ENCODE results near the gene FRMD5.
A peak's percentile ranks its signal among the peaks of the same experiment; 100 is the strongest.

The FRMD5 gene

GRCh38 chr15:43974852-43975251 lies 220.2 kb downstream of the FRMD5 start:
- DNase-seq (ENCODE audit: low spot score) = no peak

DNA sequence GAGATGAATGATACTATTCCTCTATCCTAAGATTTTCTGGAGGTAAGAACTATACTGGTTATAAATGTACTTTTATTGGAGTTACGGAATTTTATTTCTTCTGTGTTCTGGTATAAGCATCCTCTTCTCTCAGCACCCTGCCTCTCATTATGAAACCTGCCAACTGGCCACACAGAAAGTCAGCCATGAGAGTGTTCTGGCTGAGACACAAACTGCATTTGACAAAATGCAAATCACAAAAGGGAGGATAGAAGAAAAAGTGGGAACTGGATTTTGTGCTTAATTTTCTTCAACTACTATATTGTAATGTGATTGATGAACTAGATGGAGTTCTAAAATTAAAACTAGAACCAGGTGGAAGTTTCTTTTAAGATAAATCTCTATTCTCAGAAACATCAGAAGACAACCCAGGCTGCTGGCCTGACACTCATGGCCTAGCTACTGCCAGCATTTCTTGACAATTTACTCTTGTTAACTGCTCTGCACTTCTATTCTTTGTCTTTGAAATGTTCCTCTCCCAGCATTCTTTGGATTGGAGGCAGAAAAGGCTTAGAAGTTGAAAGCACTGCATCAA lies 225.2 kb downstream of the FRMD5 start:
- no peak for DNase-seq (ENCODE audit: low spot score)

DNA sequence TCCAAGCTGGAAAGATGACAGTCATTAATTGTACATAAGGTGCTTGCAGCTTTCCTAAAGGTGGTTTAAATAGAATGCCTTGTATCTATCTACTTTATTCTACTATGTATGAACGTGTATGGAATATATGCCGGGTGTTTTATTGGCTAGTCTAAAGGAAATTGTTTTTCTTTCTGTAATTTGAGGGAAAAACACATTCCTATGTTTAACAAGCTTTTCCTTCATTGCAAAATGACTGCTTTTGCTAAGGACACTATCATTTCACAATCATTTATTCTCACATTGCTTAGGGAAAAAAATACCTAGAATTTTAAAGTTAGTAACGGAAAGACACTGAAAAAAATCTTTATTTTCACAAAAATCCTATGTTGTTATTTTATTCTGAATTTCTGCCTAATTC lies 226.5 kb downstream of the FRMD5 start:
- no peak for DNase-seq (ENCODE audit: low spot score)

GRCh38 chr15:43966646-43967045 lies 228.4 kb downstream of the FRMD5 start:
- DNase-seq (ENCODE audit: low spot score) = no peak

DNA sequence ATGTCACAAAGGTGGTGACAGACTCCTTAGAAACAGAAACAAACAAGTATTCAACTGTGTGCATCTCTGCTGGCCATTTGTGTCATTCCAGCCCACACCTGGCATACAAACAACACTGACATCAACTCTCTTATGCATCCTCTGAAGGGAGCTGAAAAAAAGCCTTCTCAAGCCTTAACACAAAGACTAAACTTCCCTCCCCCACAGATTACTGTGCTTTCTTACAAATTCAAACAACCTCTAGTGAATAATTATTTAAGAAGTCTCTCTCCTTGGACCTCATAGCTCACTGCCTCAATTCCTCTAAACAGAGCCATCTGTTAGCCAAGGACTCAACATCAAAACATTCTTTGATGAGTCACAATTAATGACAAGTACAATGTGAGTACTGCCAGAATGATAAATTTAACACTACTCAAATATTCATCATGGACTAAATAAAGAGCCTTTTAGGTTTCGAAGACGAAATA lies 236.2 kb downstream of the FRMD5 start:
- peak; percentile 50 for DNase-seq (ENCODE audit: low spot score)

DNA sequence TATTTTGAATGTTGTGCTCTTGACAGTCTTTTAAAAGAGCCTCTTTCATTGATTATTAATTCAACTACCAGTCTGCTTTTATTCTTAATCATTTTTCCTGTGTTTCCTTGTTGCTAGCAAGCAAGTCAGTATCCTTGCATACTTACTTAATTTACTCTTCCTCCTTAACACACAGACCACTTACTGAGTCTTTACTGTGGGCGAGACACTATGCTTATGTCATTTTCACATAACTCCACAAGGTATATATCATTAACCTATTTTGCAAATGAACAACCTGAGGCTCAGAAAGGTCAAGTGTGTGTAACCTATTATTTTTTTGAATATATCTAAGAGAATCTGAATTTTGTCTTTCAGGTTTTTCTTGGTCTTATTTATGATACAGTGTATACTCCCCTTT lies 237.3 kb downstream of the FRMD5 start:
- DNase-seq (ENCODE audit: low spot score) = no peak

DNA sequence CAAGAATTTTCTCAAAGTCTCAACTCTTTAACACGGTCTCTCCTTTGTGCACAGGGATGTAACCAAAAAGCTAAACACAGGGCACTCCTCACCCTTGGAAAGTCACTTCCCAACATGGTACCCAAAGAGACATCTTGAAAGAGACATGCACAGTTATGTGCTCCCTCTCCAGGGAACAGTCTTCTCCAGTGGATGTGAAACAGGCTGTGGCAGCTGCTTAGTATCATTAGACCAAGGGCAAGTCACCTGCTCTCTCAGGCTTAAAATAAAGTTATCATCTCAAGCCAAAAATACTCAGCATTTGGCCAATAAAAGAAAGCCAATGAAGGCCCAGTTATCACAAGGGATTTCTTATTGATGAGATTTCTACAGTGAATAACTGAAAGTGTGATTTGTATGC lies 239.9 kb downstream of the FRMD5 start:
- DNase-seq (ENCODE audit: low spot score) = no peak

GRCh38 chr15:43954181-43954621 lies 240.9 kb downstream of the FRMD5 start:
- DNase-seq (ENCODE audit: low spot score) = no peak

DNA sequence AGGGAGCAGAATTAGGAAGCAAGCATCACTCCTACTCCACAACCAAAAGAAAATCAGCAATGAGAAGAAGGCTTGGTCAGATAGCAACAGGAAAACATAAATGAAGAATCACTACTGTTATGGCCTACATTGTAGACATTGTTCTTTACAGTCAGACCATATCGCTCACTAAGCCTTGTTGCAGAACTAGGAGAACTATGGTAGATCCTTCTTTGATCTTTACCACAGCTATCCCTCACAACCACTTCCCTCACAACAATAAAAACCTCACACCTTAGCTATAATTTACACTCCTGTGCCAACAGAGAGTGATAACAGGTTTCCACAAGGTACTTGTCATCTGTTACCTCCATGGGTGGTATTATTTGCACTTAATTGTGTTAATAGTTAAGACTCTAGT lies 241.7 kb downstream of the FRMD5 start:
- no peak for DNase-seq (ENCODE audit: low spot score)

- no peak for DNase-seq (ENCODE audit: low spot score)
Observed at GRCh38 chr15:43950531-43950930, 244.5 kb downstream of the FRMD5 start.

DNA sequence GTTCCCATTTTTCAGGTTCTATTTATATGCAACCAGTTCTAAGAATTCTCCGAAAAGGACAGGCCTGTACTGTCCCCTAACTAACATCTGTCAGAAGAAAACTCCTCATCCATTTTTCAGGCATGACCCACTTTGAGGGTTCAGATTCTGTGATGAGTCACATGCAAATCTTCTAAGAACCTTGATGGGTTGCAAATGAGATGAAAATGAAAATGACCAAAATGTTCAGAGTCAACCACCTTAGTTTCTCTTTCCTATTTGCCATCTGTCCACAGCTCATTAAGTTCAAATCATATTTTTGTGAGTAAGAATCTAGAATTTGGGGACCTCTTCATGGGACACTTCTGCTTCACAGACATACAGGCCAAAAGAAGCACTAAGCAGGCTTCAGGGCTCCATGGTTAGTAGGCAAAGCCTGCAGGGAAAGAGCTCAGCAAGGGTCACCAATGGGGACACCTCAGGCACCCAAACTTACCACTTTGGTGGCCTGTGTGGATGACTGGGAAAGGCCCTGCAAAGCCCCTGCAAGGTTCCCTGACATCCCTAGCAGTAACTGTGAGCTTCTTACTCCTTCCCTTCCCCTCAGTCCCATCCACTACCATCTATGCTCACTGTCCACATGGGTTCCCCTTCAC lies 246.3 kb downstream of the FRMD5 start:
- no peak for DNase-seq (ENCODE audit: low spot score)

DNA sequence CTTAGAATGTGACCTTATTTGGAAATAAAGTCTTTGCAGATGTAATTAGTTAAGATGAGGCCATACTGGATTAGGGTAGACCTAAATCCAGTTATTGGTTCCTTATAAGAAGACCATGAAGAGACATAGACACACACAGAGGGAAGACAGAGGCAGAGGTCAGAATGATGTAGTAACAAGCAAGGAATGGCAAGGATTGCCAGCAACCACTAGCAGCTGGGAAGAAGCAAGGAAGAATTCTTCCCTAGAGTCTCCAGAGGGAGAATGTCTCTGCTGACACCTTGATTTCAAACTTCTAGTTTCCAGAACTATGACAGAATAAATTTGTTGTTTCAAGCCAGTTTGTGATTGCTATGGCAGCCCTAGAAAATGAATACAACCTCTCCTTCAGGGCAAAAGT lies 251.6 kb downstream of the FRMD5 start:
- no peak for DNase-seq (ENCODE audit: low spot score)

- no peak for DNase-seq (ENCODE audit: low spot score)
Observed at GRCh38 chr15:43942194-43942593, 252.9 kb downstream of the FRMD5 start.

DNA sequence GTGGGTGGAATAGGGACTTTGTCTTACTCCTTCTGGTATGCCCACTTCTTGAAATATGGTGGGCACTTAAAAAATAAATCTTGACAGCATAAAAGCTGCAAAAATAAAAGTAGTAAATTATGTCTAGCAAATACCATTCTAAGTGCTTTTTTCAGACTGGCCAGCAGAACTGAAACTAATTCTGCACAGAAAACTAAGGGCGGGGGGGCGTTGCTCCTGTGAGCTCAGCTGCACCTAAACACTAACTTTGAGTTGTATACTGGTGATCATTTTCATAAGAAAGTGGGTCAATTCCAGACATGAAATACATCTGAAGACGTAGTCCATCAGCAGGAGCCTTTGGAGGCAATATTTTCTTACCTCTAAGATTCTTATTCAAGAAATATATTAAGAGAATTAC lies 253.5 kb downstream of the FRMD5 start:
- no peak for DNase-seq (ENCODE audit: low spot score)

DNA sequence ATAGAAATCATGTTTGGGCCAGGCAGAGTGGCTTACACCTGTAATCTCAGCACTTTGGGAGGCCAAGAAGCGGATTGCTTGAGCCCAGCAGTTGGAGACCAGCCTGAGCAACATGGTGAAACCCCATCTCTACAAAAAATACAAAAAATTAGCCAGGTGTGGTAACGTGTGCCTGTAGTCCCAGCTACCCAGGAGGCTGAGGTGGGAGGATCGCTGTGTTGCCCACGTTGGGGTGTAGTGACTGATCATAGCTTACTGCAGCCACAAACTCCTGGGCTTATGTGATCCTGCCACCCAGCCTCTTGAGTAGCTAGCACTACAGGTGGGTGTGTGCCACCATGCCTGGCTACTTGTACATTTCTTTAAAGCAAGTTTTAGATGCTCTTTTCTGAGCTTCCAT lies 254.0 kb downstream of the FRMD5 start:
- DNase-seq (ENCODE audit: low spot score) = no peak

DNA sequence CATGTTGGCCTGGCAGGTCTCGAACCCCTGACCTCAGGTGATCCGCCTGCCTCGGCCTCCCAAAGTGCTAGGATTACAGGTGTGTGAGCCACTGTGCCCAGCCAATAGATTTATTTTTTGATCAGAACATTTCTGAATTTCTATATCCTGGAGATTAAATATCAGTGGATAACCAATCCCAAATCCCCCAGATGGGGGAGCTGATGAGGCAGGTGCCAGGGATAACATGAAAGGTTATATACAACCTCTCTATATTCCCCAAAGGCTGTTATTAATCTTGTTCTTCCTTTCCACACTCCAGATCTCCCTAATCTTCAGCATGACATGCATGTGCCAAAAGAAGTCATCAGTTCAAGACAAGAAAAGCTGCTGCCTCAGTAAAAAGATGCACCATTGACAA lies 256.0 kb downstream of the FRMD5 start:
- no peak for DNase-seq (ENCODE audit: low spot score)

GRCh38 chr15:43934480-43934879 lies 260.6 kb downstream of the FRMD5 start:
- peak; percentile 59 for DNase-seq (ENCODE audit: low spot score)

DNA sequence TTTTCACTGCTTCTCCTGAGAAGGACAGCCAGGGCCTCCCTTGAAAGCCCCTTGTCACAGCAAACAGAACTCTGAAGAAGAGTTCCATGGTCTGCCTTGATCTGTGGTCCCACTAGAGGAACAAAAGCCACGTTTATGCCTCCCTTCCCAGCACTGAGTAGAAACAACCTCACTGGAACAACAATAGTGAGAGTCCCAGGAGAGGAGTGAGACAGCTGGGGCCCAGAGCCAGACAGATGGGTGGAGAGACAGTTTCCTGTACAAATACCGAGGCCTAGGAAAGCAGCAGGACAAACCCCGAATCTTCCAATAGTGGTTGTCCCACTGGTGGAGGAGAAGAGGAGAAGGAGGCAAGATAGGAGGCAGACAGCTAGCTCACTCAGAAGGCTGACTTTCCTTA lies 262.2 kb downstream of the FRMD5 start:
- no peak for DNase-seq (ENCODE audit: low spot score)

DNA sequence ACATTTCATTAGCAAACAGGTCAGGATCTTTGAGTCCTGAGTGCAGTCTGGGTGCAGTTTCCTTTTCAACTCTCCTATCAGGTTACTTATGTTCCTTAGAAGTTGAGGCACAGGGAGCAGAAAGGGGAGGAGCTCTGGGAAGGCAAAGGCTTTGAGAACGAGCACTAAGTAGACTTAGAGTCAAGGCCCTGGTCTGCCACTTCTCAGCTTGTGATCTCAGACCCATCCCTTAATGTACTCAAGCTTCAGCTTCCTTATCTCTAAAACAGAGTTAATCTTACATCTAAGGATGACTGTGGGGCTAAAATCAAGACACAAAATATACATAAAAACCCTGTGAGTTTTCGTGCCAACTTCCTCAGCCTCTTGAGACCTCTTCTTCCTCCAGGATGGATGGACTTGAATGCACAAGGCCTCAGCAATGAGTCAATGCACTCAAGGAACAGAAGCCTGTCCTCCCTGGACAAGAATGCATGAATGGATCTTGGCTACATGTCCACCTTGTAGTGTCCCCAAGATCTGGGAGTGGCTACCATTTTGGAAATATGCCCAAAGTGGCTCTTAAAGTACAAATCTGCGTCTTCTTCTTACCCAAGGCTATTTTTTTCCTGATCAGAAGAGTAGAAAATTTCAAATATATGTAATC lies 263.2 kb downstream of the FRMD5 start:
- DNase-seq (ENCODE audit: low spot score) = no peak

DNA sequence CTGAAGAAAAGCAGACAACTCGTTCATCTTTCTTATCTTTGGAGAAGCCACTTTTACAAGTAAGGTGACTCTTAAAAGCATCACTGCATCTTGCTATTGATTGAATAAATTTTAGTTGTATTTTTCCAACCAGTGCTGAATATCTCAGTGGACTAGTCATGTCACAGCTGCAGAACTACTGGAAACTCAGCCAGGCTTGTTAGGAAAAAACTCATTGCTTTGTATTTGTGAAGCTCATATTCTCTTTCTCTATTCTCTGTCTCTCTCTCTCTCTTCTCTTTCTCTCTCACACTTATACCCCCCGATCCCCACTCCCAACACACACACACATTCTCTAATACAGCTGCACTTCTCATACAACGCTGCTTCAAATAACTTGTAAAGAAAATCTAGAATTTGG lies 264.0 kb downstream of the FRMD5 start:
- DNase-seq (ENCODE audit: low spot score) = no peak

DNA sequence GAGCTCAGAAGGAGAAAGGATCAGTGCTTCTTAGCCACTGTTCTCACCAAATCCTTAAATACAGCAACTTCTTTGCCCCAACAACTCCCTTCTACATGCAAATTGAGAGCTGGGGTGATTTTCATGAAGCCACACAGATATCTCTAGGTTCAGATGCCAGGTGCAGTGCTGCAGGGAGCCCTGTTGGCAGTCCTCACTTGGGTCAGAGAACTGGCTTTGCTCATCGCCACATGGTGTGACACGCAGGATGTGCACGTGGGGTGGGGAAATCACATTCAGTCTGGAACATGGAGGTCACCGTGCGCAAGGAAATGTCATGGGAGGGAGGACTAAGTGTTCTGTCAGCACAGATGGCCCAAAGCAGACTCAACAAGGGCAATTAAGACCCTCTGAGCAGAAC lies 264.5 kb downstream of the FRMD5 start:
- no peak for DNase-seq (ENCODE audit: low spot score)

DNA sequence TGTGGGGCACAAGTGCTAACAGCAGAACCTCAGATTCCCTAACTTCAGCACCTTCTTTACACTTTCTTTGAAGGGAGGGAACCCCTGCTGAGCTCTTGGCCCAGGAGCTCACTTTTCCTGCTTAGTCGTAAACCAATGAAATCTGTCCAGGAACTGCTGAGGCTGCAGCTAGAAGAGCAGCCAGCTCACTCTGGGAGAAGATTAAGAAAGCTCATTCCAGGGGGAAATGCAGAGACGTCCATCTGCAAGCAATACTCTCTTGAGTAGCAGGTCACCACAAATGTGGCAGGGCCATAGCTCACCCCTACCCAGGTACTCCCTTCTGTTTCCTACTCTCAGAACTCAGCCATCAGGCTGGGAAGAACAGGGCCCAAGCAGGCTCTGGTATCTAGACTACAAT lies 265.0 kb downstream of the FRMD5 start:
- no peak for DNase-seq (ENCODE audit: low spot score)

DNA sequence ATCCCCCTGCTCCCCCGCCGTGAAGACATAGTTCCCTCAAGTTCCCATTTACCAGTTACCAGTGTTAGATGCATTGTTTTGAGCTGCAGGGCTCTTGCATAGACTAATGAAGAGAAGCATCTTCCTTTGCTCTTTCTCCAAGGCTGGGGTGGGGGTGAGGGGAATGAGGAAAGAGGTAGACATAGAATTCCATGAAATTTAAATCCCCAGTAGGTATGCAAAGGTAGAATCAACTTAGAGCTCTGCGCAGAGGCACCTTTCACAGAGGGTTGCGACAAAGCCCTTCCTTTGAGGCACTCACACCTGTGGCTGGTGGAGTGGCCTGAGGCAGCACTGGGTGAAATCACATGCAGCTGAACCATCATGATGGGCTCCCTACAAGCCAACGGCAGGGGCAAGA lies 266.9 kb downstream of the FRMD5 start:
- no peak for DNase-seq (ENCODE audit: low spot score)

GRCh38 chr15:43927203-43927602 lies 267.9 kb downstream of the FRMD5 start:
- DNase-seq (ENCODE audit: low spot score) = no peak

Measured in Ammon's horn (tissue), 1 donor.